HG03039 (cell line): Measurements from ENCODE around the gene PBRM1.

Experiments used
- ATAC-seq: cut with Tn5 transposase; IDR thresholded peaks from one replicate; pipeline ENCODE4 v1.9.1; 2021; ENCODE audit warnings: mild to moderate bottlenecking, moderate library complexity; ENCODE audit not compliant: unreplicated experiment

The PBRM1 gene

DNA sequence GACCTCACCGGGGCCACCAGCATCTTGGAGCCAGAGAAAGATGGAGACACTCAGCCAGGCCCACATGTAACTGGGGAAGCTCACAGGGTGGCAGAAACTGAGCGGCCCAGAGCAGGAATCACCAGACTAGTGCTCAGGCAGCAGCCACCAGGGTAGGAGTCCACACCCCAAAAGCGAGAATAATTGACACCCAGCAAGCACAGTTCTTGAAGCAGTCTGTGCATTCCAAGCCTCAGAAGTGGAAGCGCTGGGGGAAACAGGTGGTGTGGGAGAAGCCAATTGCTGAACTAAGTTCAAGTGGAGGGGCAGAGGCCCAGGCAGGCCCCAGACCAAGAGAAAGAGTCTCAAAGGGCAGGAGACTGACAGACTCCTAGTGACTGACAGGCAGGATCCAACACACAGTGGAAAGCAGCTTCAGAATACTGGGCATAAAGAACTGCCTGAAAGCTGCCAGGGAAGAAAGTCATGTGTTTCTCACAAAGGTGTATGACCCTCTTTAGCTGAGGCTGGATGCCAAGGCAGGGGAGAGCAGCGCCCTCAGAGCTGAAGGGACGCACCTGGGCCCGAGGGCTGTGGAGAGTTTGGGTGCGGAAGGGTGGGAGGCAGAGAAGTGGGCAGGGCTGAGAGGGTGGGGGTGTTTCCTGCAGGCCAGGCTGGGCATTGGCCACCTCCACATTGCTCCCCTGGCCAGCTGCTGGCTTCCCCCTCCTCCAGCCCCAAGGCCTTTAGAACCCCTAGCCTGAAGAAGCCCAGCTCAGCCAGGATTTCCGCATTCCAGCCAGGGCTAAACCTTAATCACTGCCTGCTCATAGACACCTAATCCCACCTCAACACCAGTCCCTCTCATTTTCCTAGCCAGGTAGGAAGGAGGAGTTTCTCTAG, 159.8 kb downstream of the PBRM1 start:
- ATAC-seq = no peak

DNA sequence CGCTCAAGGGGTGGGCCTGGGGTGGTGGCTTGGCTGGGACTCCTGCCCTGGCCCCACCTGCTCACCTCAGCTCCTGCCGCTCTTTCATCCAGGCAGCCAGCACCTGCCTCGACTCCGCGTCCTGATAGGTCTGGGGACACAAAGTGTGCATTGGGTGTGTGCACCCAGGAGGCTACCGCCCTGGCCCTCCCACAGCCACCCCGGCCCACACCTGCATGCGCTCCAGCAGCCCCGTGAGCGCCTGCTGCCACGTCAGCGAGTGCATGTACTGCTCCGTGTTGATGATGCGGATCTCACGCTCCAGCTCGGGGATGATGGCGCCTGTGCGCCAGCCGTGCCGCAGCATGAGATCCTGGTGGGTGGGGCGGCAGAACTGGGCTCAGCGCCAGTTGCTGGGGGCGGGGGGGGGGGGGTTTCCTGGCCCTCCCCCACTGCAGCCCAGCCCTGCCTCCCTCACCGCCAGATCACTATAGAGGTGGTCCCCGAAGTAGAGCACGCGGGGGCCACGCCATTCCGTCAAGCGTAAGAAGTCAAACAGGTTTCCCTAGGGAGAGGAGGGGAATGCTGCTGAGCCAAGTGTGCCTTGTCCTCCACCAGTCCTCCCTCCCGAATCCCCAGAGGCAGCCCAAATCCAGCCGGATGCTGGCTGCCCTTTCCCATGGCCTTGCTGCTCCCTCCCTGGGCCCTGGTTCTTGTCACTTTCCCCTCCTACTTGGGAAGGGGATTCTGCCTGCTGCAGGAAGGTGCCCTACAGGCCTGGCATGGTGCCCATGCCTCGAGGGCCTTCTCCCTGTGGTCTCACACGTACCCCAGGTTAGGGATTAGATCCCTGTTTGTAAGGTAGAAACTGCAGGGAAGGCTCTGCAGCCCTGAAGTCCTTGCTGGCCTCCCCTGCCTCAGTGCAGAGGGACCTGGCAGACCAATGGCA, 160.7 kb downstream of the PBRM1 start:
- no peak for ATAC-seq

DNA sequence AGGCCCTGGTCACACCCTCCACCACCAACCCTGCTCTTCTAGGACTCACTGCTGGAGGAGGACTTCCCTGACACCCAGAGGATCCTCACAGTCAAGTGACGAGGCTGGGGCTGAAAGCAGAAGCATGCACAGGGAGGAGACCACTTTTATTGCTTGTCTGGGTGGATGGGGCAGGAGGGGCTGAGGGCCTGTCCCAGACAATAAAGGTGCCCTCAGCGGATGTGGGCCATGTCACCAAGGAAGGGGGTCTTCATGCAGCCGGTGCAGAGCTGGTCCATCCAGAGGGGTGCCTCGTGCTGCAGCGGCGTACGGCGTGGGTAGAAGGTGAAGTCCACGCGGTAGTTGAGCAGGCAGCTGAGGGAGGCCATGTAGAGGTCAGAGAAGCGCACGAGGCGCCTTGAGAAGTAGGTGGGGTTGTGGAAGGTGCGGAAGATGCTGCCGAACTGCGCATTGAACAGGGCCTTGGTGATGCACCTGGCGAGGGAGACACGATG, 161.4 kb downstream of the PBRM1 start:
- ATAC-seq = no peak

DNA sequence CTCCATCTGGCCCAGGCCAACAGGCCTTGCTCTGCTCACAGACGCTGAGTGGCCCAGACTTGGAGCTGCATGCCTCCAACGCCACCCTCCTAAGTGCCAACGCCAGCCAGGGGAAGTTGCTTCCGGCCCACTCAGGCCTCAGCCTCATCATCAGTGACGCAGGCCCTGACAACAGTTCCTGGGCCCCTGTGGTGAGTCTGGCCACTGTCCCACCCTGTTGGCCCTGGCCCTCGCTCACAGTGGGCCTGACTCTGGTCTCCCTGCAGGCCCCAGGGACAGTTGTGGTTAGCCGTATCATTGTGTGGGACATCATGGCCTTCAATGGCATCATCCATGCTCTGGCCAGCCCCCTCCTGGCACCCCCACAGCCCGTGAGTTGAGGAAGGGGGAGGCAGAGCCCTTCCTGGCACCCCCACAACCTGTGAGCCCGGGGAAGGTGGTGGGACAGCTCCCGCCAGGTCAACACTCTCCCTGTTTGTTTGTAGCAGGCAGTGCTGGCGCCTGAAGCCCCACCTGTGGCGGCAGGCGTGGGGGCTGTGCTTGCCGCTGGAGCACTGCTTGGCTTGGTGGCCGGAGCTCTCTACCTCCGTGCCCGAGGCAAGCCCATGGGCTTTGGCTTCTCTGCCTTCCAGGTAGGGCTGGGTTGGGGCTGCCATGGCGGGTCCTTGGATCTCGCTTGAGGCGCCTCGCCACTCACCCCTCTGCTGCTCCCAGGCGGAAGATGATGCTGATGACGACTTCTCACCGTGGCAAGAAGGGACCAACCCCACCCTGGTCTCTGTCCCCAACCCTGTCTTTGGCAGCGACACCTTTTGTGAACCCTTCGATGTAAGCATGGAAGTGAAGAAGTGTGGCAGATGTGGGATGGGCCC, 162.1 kb downstream of the PBRM1 start:
- no peak for ATAC-seq

DNA sequence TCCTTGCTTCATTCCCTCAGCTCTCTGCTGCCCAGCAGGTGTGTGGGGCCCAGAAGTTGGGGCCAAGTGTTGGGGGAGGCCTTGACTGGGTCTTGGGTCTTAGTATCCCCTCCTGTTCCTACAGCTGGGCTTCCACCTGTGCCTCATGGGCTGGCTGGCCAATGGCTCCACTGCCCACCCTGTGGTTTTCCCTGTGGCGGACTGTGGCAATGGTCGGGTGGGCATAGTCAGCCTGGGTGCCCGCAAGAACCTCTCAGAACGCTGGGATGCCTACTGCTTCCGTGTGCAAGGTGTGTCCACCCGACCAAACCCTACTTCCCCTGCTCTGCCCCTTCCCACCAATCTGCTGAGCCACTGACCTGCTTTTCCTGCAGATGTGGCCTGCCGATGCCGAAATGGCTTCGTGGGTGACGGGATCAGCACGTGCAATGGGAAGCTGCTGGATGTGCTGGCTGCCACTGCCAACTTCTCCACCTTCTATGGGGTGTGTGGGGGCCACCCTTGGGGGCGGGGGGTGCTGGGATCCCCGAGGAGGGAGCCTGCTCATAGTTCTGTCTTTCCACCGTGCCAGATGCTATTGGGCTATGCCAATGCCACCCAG, 163.0 kb downstream of the PBRM1 start:
- ATAC-seq = no peak

DNA sequence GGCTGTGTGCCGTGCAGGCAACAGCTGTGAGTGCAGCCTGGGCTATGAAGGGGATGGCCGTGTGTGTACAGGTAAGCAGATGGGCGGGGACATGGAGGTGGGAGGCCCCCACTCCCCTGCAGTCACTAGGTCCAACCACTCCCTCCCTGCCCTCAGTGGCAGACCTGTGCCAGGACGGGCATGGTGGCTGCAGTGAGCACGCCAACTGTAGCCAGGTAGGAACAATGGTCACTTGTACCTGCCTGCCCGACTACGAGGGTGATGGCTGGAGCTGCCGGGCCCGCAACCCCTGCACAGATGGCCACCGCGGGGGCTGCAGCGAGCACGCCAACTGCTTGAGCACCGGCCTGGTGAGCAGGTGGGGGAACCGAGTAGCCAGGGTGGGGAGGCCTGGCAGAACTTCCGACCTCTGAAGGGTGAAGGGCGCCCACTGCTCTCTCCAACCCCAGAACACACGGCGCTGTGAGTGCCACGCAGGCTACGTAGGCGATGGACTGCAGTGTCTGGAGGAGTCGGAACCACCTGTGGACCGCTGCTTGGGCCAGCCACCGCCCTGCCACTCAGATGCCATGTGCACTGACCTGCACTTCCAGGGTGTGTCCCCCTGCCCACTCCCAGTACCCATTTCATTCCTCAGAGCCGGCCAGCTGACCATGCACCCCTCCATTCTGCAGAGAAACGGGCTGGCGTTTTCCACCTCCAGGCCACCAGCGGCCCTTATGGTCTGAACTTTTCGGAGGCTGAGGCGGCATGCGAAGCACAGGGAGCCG, 163.6 kb downstream of the PBRM1 start:
- no peak for ATAC-seq

DNA sequence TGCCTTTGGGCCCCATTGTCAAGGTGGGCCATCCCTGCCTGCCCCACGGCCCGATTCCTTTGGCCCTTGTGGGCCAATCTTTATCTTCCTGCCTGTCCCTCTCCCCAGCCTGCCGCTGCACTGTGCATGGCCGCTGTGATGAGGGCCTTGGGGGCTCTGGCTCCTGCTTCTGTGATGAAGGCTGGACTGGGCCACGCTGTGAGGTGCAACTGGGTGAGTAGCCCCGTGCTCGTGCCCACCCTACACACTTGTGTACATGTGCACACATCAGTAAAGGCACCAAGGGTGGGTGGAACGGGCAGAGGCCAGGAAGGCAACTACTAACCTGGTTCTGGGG, 164.3 kb downstream of the PBRM1 start:
- ATAC-seq = no peak

DNA sequence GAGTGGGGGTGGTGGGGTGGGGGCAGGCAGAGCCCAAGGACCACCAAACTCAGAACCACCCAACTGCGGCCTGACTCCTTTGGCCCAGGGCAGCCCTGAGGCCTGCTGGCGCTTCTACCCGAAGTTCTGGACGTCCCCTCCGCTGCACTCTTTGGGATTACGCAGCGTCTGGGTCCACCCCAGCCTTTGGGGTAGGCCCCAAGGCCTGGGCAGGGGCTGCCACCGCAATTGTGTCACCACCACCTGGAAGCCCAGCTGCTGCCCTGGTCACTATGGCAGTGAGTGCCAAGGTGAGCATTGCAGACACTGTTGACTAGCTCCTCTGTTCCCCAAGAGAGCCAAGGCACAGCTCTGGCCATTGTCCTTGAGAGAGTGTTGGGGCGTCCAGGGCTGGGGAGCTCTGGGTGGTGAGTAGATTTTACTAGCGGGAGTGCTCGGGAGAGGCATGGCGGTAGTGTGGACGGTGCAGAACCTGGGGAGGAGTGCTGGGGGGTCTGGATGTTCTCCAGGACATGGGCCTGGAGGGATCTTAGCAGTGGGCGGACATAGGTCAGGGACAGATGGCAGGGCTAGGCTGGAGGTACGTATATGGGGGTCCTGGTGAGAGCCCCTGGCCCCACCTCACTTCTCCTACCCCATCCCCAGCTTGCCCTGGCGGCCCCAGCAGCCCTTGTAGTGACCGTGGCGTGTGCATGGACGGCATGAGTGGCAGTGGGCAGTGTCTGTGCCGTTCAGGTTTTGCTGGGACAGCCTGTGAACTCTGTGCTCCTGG, 164.8 kb downstream of the PBRM1 start:
- ATAC-seq = no peak

DNA sequence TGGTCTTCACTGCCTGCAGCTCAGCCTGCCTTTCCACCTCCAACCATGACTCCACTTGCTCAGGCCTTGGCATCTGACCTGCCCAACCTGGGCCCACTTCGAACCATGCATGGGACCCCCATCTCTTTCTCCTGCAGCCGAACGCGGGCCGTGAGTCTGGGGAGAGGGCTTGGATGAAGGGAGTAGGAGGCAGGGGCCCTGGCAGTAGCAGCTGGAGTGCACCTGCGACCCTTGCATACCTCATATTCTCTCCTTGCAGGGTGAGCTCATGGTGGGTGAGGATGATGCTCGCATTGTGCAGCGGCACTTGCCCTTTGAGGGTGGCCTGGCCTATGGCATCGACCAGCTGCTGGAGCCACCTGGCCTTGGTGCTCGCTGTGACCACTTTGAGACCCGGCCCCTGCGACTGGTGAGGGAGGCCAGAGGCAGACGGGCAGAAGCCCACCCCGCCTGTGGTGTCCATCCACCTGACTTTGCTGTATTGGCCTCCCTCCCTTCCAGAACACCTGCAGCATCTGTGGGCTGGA, 165.5 kb downstream of the PBRM1 start:
- ATAC-seq = no peak

DNA sequence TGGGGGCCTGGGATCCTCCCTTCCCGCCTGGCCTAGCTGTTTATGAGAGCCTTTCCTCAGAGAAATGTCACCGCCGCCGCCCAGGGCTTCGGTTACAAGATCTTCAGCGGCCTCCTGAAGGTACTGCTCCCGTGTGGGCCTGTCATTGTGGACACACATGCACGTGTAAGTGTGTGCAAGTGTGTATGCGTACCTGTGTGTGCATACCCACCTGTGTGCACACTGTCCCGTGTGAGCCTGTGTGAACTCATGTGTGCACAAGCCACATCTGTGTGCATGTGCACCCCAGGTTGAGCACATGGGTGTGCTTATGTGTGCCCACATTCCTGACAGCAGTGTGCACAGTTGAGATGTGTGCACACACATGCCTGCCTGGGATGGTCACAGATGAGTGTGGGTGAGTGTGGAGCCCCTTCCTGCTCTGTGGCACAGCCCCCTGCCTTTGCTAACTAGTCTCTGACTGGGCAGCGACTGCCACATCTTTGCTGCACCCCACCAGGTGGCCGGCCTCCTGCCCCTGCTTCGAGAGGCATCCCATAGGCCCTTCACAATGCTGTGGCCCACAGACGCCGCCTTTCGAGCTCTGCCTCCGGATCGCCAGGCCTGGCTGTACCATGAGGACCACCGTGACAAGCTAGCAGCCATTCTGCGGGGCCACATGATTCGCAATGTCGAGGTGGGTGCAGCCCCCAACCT, 166.1 kb downstream of the PBRM1 start:
- ATAC-seq = no peak

DNA sequence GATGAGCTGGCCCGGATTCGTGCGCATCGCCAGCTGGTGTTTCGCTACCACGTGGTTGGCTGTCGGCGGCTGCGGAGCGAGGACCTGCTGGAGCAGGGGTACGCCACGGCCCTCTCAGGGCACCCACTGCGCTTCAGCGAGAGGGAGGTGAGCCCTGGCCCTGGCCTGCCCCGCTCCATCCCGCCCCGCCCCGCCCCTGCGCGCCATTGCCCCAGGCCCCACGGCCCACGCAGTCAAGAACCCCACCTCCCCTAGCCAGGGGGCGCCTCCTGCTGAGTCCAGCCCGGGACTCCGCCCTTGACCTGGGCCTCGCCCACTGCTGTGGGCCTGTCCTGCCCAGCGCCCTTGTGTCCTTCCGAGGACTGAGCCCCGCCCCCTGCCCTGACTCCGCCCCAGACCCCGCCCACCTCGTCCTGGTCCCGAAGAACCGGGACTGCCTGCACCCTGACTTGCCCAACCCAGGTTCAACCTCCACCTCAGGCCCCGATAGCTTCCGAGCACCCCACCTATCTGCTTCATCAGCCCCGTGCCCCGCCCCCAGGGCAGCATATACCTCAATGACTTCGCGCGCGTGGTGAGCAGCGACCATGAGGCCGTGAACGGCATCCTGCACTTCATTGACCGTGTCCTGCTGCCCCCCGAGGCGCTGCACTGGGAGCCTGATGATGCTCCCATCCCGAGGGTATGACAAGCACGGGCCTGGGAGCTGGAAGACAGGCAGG, 166.8 kb downstream of the PBRM1 start:
- no peak for ATAC-seq

DNA sequence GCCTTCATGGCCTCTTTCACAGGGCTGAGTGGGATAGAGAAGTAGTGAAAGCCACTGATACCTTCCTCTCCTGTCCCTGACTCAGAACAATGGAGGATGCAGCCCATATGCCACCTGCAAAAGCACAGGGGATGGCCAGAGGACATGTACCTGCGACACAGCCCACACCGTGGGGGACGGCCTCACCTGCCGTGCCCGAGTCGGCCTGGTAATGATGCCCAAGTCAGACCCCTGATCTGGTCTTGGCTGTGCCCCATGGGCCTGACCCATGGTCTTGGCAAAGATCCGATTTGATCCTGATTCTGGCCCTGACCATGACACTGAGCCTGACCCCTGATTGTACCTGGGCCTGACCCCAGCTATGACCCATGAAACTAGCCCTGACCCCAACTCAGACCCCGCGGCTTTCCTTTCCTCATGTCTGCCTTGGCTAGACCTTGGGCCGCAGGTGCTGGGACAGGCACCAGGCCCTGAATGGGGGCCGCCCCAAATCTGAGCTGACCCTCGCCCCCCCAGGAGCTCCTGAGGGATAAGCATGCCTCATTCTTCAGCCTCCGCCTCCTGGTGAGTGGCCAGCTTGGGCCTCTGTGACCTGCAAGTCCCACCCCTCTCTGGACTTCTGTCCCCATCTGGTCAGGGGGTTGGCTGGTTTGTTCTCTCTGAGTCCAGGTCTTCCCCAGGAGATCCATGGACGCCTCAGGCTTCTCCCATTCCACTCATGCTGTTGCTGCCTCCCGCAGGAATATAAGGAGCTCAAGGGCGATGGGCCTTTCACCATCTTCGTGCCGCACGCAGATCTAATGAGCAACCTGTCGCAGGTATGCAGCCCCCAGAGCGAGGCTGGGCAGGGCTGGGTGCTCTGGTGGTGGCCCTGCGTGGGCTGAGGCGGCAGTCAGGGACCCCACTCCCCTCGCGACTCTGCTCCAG, 167.7 kb downstream of the PBRM1 start:
- ATAC-seq = no peak

DNA sequence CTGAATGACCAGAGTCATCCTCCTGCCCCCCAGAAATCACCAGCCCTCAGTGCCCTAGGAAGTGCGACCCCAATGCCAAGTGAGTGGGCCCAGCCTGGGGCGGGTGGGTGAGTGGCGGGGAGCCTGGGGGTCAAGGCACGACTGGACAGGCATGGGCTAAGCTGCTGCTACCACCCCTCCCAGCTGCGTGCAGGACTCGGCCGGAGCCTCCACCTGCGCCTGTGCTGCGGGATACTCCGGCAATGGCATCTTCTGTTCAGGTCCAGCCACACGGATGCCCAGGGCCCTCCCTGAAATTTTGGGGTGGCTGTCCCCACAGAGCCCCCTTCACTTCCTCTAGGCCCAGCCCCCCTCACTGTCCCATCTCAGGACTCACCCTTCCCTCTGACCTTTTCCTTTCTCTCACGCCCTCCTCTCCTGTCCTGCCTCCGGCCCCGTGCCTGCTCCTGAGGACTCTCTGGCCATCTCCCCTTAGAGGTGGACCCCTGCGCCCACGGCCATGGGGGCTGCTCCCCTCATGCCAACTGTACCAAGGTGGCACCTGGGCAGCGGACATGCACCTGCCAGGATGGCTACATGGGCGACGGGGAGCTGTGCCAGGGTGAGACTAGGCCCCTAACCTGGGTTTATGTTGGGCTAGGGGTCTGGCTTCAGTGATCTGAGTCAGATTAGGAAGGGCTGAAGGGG, 169.1 kb downstream of the PBRM1 start:
- no peak for ATAC-seq

DNA sequence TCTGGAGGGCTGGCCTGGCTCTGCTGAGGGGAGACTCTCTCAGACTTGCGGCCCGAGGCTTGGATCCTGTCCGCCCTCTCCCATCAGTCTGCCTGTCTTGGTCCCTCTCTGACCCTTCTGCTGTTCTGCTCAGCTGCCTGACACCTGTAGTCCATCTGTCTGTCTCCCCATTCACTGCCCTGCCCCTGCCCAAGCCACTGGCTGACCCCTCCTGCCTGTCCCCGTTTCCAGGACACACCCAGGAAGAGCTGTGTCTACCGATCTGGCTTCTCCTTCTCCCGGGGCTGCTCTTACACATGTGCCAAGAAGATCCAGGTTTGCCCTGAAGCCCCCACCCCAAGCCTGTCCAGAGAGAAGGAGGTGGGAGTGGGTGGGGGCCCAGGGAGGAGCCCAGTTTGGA, 170.5 kb downstream of the PBRM1 start:
- ATAC-seq = no peak

DNA sequence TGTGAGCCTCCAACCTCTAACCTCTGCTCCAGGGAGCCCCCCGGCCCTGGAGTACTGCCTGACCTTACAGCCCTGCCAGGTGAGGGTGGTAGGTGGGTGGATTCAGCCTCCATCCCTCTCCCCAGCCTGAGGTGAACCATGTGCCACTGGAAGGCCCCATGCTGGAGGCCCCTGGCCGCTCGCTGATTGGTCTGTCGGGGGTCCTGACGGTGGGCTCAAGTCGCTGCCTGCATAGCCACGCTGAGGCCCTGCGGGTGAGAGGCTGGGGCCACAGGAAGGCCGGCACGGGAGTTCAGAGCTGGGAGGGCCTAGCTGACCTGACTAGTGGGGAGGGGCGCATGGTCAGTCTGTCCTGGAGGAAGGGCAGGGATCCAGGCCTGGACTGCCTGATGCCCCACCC, 171.1 kb downstream of the PBRM1 start:
- no peak for ATAC-seq

DNA sequence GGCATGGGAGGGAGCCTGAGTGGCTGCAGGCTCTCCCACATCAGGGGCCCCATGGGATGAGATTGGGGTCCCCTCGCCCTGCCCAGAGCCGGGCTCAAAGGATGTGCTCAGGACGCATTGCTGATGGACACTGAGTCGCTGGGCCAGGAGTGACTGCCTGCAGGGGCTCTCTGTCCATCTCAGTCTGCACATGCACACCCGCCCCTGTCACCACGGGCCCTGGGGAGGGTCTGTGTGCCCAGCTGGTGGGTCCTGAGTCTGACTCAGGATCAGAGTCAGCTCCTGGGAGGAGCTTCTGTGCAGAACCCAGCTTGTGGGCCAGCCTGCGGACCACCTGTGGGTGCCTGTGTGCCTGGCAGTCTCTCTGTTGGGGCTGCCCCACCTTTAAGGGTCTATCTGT, 172.4 kb downstream of the PBRM1 start:
- no peak for ATAC-seq
